GM19463 (cell line): ENCODE data around the gene SLC39A5.
"Not testable (repeated sequence)": the region's sequence is repeated elsewhere in the genome, so short reads cannot be mapped to it uniquely, and the experiment has no call there.

Experiments
- ATAC-seq: cut with Tn5 transposase; IDR thresholded peaks from one replicate; pipeline ENCODE4 v1.9.1; 2021; ENCODE audit warnings: mild to moderate bottlenecking, moderate library complexity; ENCODE audit not compliant: unreplicated experiment

SLC39A5 gene

GRCh38 chr12:56272468-56272867 is 42.6 kb downstream of the SLC39A5 start:
- ATAC-seq = not testable (repeated sequence)

- no peak for ATAC-seq
Measured at GRCh38 chr12:56274299-56274698, 44.4 kb downstream of the SLC39A5 start.

- ATAC-seq = no peak
Measured at GRCh38 chr12:56278905-56279304, 49.1 kb downstream of the SLC39A5 start.

GRCh38 chr12:56280849-56281248 is 51.0 kb downstream of the SLC39A5 start:
- no peak for ATAC-seq

- ATAC-seq = no peak
Measured at GRCh38 chr12:56282030-56282429, 52.2 kb downstream of the SLC39A5 start.

- no peak for ATAC-seq
Measured at GRCh38 chr12:56282579-56282978, 52.7 kb downstream of the SLC39A5 start.

- not testable (repeated sequence) for ATAC-seq
Measured at GRCh38 chr12:56284263-56284662, 54.4 kb downstream of the SLC39A5 start.

- ATAC-seq = no peak
Measured at GRCh38 chr12:56286044-56286830, 56.4 kb downstream of the SLC39A5 start.
